Ascending aorta (tissue), 2 donors: ENCODE measurements around the gene WDR33. TPM values are rescaled to one million over a fixed set of nuclear protein-coding genes. Genes with fewer than 3 reads are reported as not detected.

ENCODE experiments used
- DNase-seq, 2 donors: peaks; one replicate each; pipeline ENCODE4 v3.0.0-alpha.2; 2019; ENCODE audit warnings: low spot score in 2 of 2
- H3K27ac ChIP-seq, 2 donors: fragments of 200-600 bp; sonication (generic); one replicate each; pipeline ENCODE4 v1.5.1; 2016 to 2017; ENCODE audit warnings: mild to moderate bottlenecking in 1 of 2
- H3K27me3 ChIP-seq: fragments of 200-600 bp; sonication (generic); one replicate; pipeline ENCODE4 v1.5.1; 2017
- H3K36me3 ChIP-seq, 2 donors: fragments of 200-600 bp; sonication (generic); one replicate each; pipeline ENCODE4 v1.5.1; 2016
- H3K4me1 ChIP-seq, 2 donors: fragments of 200-600 bp; sonication (generic); one replicate each; pipeline ENCODE4 v1.5.1; 2016 to 2017; ENCODE audit warnings: mild to moderate bottlenecking in 1 of 2
- H3K4me3 ChIP-seq, 2 donors: fragments of 200-600 bp; sonication (generic); one replicate each; pipeline ENCODE4 v1.5.1; 2016 to 2017; ENCODE audit warnings: mild to moderate bottlenecking in 1 of 2
- H3K9me3 ChIP-seq, 2 donors: fragments of 200-600 bp; sonication (generic); one replicate each; pipeline ENCODE4 v1.5.1; 2016
- CTCF ChIP-seq, 3 experiments: fragments of 200-600 bp in 2 of 3; fragments of 450-650 bp in 1 of 3; sonication (generic) in 2 of 3; IDR thresholded peaks; one replicate each; pipeline ENCODE4 v1.5.1; 2016 to 2019; ENCODE audit warnings: antibody characterized with exemption in 3 of 3, mild to moderate bottlenecking in 1 of 3, moderate library complexity in 1 of 3
- intact Hi-C: fragments of 100-400 bp; cut with DNase I; formaldehyde crosslinking; loops from one replicate; pipeline ENCODE4 v1.15.1; 2023
- total RNA-seq: library from RNA; depleted of rRNA; stranded (reverse); fragments of >200 nt; gene quantifications from one replicate; pipeline ENCODE4 v1.1.0, GENCODE V29; 2016

The WDR33 gene
- total RNA-seq, 1 donor from 2014 or later, result 13.9 TPM

- Histone ChIP-seq H3K9me3 (no peaks in the 10 kb centered on the region), H3K27me3 (no peaks in the 10 kb centered on the region), H3K4me3 (no peak overlapping the region), H3K36me3 (peaks cover 0 to 4% of the 10 kb centered on the region in 2 donors), H3K4me1 (peaks cover 0 to 11% of the 10 kb centered on the region in 2 donors), H3K27ac (no peak overlapping the region)
- TF ChIP-seq CTCF (IDR thresholded peaks at IDR 0.05), result no peak
- intact Hi-C loops, result no loop called here
- DNase-seq, result no peak
These were observed 18.2 kb downstream of the WDR33 start for GRCh38 chr2:127792805-127793204.

GRCh38 chr2:127790694-127791529, 20.1 kb downstream of the WDR33 start:
- intact Hi-C loops, result no loop called here
- H3K27ac ChIP-seq, result no peak overlapping the region
- peaks cover 0 to 4% of the 10 kb centered on the region in 2 donors for H3K36me3 ChIP-seq
- peaks cover 0 to 6% of the 10 kb centered on the region in 2 donors for H3K4me1 ChIP-seq
- no peak for DNase-seq
- no peak for TF ChIP-seq CTCF (IDR thresholded peaks at IDR 0.05)
- H3K4me3 ChIP-seq, result no peak overlapping the region
- H3K9me3 ChIP-seq, result no peaks in the 10 kb centered on the region
- H3K27me3 ChIP-seq, result no peaks in the 10 kb centered on the region

- no peak for DNase-seq
- no peaks in the 10 kb centered on the region for H3K27me3 ChIP-seq
- H3K9me3 ChIP-seq, result no peaks in the 10 kb centered on the region
- H3K4me1 ChIP-seq, result peaks cover 0 to 4% of the 10 kb centered on the region in 2 donors
- H3K36me3 ChIP-seq, result no peaks in the 10 kb centered on the region
- H3K27ac ChIP-seq, result no peak overlapping the region
- TF ChIP-seq CTCF (IDR thresholded peaks at IDR 0.05), result no peak
- no peak overlapping the region for H3K4me3 ChIP-seq
- intact Hi-C loops, result no loop called here
These were observed 24.7 kb downstream of the WDR33 start for GRCh38 chr2:127786048-127786809.

GRCh38 chr2:127784965-127785518, 25.9 kb downstream of the WDR33 start:
- Histone ChIP-seq H3K4me1 (no peaks in the 10 kb centered on the region), H3K9me3 (no peaks in the 10 kb centered on the region), H3K36me3 (no peaks in the 10 kb centered on the region), H3K27me3 (no peaks in the 10 kb centered on the region), H3K4me3 (no peak overlapping the region), H3K27ac (no peak overlapping the region)
- intact Hi-C loops, result no loop called here
- TF ChIP-seq CTCF (IDR thresholded peaks at IDR 0.05), result no peak
- no peak for DNase-seq

GRCh38 chr2:127783101-127783500, 27.9 kb downstream of the WDR33 start:
- H3K36me3 ChIP-seq, result no peaks in the 10 kb centered on the region
- no peaks in the 10 kb centered on the region for H3K27me3 ChIP-seq
- no peaks in the 10 kb centered on the region for H3K9me3 ChIP-seq
- intact Hi-C loops, result no loop called here
- no peak for TF ChIP-seq CTCF (IDR thresholded peaks at IDR 0.05)
- no peak for DNase-seq
- no peaks in the 10 kb centered on the region for H3K4me1 ChIP-seq
- H3K27ac ChIP-seq, result no peak overlapping the region
- no peak overlapping the region for H3K4me3 ChIP-seq
